HK-2 (cell line): Measurements from ENCODE around the gene TMEM131.
"Not testable (repeated sequence)": the region's sequence is repeated elsewhere in the genome, so short reads cannot be mapped to it uniquely, and the experiment has no call there.

Source experiments
- DNase-seq: peaks from one replicate; pipeline ENCODE4 v3.0.0-alpha.2; 2018; ENCODE audit not compliant: unreplicated experiment

The TMEM131 gene

DNA sequence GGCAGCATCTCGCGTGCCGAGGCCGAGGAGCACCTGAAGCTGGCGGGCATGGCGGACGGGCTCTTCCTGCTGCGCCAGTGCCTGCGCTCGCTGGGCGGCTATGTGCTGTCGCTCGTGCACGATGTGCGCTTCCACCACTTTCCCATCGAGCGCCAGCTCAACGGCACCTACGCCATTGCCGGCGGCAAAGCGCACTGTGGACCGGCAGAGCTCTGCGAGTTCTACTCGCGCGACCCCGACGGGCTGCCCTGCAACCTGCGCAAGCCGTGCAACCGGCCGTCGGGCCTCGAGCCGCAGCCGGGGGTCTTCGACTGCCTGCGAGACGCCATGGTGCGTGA is 271.7 kb downstream of the TMEM131 start:
- DNase-seq = no peak

DNA sequence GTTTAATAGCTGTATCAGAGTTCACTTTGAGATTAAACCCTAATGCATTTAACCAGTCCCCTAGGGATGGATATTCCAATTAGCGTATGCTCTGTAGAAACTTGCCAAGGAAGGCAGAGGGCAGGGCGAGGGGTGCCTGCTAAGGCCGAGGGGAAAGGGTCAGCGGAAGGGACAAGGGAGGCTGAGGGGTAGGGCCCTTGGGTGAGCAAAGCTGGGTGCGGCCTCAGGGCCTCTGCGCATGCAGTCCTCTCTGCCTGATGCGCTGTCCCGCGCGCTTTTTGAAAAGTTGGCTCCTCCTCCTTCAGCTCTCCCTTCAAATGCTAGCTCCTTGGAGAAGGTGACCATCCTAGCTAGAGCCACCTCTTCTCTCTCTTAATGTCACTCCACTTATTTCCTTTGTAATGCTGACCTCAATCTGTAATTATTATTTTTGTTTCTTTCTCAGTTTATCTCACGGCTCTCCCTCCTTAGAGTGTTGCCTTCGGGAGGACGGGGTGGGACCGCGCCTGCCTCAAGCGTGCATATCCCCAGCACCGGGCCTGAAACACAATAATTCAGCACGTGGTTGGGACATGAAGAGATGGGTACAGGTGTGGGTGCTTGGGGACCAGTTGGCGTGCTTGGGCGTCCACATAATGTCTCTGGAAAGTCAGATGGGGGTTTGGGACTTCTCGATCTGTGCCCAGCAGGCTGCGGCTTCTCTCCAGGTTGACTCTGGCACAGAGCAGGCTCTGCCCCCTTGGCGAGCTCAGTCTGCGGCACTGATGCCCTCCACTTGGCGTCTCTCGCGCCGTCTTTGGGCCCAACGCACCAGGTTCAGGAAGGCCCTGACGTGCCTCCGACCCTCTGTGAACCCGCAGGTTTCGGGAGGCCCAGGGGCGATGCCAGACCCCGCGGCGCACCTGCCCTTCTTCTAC is 272.3 kb downstream of the TMEM131 start:
- no peak for DNase-seq

DNA sequence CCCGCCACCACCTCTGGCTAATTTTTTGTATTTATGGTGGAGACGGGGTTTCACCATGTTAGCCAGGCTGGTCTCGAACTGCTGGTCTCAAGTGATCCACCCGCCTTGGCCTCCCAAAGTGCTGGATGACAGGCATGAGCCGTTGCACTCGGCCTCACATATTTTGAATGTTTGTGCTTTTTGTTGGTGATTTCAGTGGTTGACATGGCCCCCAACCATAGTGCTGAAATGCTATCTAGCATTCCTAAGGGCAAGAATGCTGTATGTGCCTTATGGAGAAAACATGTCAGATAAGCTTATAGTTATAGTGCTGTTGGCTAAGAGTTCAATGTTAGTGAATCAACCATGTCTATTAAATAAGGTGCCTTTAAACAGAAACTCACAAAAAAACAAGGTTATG is 273.5 kb downstream of the TMEM131 start:
- DNase-seq = no peak

DNA sequence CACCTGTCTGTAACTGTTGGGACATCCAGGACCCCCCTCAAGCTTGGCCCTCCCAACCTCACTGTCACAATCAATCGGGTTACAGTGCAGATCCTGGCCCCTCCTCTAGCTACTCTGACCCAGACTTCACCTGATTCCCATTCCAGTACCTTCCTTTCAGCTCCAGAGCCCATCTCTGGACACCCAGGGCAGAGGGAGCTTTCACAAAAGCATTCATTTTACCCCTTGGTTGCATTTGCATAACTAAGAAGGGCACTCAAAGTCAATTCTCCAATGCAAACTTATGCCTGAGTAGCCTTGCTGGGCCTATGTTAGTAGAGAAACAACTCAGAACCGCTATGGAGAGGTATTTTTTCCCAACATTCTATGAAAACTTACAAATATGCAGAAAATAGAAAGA is 275.0 kb downstream of the TMEM131 start:
- DNase-seq = no peak

DNA sequence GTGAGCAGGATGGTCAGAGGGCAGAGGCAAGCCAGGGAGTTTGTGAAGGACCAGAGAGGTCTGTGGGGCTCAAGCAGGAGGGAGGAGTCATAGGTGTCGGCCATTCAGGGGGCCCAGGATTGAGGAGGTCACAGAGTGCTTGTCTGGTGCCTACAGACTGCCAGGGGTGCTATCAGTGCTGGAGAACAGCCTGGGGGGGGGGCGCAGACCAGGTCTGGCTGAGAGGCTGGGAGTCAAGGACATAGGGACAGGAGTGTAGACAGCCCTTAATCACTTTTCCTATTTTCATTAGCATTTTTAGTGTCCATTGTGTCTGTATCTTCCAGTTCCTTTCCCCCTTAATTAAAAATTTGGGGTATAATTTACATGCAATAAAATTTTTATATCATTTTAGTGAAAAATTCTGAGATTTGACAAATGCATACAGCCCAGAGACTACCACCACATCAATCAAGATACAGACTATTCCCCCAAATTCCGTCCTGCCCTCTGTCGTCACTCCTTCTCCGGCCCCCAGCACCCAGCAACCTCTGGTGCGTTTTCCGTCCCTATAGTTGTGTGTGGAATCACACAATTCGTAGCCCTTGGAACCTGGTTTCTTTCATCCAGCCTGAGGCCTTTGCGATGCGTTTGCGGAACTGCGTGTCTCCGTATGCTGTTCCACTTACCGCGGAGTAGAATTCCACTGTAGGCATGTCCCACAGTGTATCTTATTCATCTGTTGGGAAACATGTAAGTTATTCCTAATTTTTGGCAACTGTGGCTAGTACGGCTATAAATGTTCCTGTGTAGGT is 276.2 kb downstream of the TMEM131 start:
- no peak for DNase-seq

DNA sequence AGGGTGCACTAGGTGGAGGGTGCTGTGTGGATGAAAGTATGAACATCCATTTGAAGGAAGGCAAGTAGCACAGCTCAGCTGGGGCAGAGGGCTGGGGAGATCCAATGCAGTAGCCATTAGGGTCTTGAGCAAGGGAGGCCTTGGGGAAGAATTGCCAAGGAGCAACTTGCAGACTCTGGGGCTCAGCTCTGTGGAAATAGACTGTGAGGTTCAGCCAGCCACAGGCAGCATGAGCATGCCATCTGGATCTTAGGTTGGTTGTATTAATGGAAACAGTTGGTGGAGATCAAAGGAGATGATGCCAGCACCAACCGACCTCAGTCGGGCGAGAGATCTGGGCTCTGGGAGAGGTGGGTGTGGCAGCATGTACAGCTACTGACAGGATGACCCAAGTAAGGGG is 276.8 kb downstream of the TMEM131 start:
- no peak for DNase-seq

DNA sequence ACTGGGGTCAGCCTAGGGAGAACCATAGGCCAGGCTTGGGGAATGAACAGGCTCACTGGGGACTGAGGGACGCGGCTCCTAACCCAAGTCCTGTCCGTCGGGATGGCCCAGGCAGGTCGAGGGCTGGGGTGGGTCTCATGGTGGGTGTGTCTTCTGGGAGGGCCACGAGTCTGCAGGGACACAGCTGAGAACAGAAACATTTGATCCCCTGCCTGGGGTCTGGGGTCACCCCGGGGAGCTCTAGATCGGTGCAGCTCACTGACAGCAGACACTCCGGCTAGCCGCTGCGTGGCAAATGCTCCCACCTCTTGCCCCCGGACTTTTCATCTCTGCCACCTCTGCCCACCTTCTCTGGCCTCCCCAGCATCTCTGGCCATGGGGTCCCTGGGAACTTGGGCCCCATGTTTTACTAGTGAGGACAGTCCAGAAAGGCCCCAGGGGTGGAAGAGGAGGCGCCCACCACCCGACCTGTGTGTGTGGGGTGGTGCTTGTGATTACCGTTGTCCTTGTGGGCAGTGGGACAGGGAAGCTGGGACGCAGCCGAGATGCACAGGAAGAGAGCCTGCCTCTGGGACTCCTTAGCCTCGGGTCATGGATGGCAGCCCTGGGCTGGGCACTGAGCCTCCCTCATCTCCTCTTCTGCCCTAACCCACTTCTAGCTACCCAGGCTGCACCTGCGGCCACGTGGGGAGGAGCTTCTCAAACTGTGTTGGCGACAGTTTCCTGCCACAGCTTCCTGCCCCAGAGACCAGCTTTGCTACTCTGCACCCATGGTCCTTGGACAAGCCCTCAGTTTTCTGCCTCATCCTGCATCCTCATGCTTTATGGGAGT is 277.5 kb downstream of the TMEM131 start:
- no peak for DNase-seq

DNA sequence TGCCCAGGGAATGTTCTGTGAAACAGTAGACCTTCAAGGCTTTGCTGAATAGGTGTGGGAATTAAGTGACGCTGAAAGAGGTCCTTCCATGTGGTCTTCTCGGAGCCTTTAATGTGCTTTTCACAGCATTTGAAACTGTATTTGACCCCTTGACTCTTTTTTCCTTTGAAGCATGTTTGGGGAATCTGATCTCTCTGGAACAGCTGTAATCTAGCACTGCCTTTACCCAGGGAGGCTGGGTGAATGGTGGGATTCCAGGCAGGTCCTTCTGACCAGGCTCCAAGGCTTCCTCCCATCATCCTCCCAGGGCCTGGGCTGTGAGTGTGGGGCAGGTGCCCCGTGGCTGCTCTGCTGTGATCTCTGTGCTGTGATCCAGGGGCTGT is 278.1 kb downstream of the TMEM131 start:
- DNase-seq = no peak

DNA sequence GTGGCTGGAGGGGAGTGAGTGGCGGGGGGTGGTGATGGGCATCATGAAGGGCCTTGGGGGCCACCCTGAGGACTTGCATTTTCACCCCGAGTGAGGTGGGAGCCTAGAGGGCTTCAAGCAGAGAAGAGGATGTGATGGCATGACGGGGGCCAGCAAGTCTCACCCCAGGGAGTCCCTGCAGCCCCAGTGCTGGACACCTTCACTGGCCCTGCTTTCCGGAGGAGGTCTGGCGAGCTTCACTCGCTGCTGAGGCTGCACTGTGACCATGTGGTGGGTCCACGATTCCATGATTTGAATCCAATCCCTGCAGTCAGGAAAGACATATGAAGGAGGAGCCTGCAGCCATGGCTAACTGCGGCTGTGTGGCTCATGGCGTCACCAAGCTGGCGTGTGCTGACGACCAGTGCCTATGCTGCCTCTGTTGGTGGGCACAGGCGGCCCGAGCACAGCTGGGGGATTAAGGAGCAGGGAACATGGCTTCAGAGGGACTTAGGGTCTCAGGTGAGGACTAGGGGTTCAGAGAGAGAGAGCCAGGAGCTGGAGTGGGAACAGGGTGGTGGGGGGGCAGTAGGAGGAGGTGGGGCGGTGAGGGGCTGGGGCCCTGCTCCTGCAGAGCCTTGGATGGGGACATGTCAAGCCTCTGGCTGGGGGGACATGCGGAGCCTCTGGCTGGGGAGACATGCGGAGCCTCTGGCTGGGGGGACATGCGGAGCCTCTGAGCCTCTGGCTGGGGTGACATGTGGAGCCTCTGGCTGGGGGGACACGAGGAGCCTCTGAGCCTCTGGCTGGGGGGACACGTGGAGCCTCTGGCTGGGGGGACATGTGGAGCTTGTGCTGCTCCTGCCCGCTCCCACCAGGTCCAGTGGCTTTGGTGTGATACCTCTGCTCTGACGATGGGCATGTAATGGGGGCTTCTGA is 278.8 kb downstream of the TMEM131 start:
- DNase-seq = no peak

DNA sequence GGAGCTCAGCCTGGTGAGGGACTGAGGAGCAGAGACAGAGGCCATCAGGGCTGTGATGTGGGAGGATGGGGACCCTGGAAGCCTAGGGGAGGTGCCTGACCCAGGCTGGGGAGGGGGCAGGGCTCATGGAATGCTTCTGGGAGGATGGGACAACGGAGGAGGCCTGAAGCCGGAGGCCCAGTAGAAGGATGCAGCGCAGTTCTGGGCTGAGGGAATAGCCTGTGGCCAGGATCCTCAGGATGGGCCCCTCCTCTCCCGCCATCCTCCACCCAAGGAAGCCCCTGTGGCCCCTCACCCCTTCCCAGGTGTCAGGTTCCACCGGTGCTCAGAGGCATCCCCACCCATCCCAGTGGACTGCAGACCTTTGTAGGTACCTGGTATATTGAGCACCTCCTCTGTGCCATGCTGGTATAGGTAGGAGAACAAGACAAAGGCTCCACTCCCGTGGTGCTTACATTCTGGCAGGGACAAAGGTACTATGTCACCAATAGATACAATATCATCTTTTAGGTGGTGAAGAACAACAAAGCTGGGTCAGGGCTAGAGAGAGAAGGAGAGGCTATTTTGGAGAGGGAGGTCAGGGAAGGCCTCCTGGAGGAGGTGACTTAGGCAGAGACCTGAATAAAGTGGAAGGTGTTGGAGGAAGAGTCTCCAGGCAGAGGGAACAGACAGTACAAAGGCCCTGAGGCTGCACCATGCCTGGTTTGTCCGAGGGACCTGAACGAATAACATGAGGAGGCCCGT is 279.6 kb downstream of the TMEM131 start:
- no peak for DNase-seq

DNA sequence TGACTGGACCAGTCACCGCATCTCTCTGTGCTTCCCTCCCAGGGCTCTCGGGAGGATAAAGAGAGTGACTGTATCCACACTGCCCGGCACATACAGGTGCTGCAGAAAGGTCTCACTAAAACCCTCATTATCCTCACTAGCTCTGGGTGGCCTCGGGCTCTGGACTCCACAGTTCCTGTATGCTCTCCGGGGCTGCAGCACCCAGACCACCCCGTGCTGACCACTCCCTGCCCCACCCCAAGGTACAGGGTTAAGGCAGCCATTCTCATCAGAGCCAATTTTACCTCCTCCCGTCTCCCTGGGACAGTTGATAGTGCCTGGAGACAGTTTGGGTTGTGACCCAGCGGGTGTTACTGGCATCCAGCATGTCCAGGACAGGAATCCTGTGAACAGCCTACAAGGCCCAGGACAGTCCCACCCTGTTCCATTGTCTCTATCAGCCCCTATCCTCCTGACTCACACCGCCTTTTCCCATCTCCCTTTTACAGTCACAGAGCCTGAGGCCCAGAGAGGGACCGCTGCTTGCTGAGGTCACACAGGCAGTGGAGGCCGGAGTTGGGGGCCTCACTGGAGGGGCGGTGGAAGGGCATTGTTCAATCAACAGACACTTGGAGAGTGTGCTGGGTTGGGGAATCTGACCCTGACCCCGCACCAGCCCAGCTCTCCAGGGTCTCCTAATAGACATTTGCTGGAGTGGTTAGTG is 280.6 kb downstream of the TMEM131 start:
- no peak for DNase-seq

DNA sequence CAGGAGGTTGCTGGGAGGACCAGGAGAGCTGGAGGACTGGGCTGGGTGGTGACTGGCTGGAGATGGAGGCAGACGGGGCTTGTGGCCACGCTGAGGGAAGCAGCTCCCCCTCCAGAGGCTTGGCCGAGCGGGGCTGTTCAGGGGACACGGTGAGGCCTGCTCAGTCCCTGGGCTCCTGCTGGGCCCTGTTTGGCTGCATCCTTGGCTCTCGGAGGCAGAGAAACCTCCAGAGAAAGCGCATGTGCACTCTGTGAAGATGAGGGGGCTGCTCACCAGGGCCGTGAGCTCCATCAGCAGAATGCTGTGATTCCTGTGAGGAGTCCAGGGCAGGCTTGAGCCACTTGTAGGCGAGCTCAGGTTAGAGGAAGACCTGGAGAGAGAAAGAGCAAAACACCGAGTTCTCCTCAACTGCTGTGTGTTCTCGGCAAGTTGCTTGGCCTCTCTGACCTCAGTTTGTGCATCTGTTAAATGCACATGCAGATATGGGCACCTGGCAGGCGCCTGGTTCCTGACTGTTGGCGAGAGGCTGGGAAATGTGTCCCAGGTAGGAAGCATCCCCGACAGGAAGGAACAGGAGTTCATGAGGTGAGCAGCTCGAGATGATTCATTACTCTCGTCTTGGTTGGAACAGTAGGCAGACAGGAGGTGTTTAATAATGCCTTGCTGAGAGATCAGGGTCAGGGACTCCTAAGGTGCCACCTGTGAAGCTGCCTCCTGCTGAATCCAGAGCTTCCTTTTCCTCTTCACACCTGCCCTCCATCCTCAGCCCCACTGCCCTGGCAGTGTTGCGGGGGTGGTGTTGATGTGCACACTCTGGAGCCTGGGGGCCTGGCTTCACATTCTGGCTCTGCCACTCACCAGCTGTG is 281.4 kb downstream of the TMEM131 start:
- no peak for DNase-seq

DNA sequence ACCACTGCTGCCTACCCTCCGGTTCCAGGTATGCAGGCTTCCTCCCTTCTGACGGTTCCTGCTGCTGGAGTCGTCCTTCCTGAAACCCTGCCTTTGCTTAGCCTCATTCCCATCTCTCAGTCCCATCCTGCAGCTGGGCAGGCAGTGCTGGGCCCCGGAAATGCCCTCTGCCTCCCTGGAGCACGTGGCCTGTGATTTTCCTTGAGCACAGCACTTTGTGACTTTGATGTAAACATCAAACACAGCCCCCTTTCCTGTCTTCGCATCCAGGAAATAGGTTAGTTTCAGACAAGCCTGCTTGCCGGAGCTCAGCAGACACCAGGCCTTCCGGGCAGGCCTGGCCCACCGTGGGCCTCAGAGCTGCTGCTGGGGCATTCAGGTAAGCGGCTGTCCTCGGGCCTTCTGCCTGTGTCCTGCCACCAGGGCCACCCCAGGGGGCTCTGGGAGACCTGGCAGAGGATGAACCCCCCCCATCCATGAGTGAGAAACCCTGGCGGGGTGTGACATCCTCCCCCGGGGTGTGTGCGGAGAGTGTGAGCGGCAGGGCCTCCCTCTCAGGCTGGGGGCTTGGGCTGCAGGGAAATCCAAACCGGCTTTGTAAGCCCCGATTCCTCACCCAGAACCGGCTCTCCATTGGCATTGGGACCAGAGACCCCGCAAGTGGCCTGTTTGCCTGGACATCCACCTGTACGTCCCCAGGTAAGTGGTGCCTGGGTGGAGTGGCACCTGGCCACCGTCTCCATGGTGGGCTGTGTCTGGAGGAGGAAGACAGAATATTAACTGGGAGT is 282.3 kb downstream of the TMEM131 start, which contains the start of gene ZAP70:
Gene ZAP70, plus strand, starts transcription at position 281 of the 788 bp plus-strand sequence. CDS start 10,461 bp downstream, outside the sequence.
- no peak for DNase-seq

DNA sequence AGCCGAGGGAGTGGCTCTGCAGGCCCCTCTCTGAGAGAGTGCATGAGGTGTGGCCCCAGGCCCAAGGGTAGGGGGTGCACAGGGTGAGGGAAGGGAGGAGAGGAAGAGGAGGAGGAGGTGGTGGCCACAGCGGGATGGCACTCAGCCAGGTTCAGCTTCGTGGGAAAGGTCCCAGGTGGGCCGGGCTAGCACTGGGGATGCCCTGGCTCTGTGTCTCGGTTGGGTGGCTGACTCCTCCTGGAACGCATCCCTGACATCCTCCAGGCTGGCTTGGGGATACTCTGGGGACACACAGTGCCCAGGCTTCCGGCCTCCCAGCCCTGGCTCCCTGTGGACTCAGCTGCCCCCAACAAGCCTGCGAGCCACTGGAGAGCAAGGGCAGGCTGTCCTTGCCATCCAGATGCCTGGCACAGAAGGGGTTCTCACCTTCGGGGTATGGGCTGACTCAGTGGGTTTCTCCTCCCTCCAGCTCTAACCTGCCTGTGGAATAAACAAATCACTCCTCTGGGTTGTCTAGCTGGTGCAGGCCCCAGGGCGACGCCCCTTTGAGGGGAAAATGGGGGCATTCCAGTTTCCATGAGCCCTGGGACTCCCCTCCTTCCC is 283.0 kb downstream of the TMEM131 start:
- DNase-seq = no peak

DNA sequence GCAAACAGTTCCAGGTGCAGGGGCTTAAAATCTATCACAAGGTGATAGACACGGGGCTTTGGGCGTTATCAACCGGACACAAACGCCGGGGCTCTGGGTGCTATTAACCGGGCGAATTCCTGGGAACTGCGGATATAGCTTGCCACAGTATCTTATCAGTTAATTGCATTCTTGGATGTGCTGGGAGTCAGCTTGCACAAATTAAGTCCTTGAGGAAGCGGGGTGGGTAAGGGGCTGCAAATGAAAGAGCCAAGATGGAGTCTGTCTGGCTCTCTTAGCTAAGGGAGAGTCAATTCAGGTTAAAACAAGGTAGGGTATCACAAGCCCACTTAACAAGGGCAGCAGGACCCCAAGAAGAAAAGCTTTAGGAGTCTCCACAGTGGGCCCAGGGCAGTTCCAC is 283.6 kb downstream of the TMEM131 start:
- DNase-seq = not testable (repeated sequence)

DNA sequence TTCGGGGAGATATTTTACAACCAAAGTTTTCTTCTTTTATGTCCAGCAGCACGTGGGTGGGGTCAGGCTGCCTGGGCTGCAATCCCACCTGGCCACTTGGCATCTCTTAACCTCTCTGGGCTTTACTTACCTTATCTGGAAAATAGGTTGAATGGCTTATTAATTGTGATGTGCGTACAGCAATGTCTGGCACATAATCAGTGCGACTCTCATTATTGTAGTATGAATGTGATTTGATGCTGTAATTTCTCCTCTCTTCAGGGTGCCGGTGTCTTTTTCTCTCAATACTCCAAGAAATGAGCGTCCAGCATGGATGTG is 284.4 kb downstream of the TMEM131 start:
- DNase-seq = no peak

DNA sequence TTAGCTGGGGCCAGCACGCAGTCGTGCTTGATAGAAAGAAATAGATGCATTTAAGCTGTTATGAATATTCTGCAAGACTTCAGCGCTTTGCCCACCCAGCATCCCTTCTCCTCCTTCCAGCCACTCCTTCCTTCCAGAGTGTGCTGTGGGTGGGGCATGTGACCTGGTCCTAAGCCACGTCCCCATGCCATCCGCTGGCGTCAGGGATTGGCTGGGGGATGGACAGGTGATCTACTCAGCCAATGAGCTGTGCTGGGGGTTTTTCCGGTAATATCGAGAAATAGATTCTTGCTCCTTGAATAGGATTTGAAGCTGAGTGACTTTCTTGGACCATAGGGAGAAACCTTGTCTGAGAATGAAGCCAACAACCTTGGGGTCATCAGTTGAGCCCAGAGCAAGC is 287.1 kb downstream of the TMEM131 start:
- DNase-seq = no peak

DNA sequence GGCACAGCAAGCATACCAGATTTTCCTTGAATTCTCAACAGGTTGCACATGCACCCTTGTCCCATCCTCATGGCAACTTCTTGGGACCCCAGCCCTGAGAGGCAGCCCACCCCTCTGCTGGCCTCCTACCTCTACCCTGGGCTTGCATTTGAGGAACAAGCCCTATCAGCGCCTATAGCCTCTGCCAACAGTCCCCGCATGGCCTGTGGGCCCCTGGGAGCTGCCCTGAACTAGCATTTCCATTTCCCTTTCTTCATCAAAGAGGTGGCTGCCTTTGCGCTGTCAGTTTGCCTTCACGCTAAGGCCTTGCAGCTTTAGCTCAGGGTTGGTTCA is 287.7 kb downstream of the TMEM131 start:
- DNase-seq = no peak
